T-helper 2 cell treated with Interferon-gamma antibody and Interleukin-4, amounts not matched to agents 100 ng/mL and 5 ng/mL, for 36 hours (primary cell): ENCODE measurements around the gene GPAT3. TPM values are rescaled to one million over a fixed set of nuclear protein-coding genes. Genes with fewer than 3 reads are reported as not detected.

ENCODE experiments used
- intact Hi-C: fragments of 100-400 bp; cut with micrococcal nuclease; formaldehyde crosslinking; loops from one replicate; pipeline ENCODE4 v1.15.1; 2023
- total RNA-seq: library from RNA; stranded (reverse); gene quantifications from 2 replicates; pipeline ENCODE4 v1.2.3, GENCODE V29; 2022

The GPAT3 gene
- total RNA-seq, 1 donor from 2014 or later, result 10.3 TPM

DNA sequence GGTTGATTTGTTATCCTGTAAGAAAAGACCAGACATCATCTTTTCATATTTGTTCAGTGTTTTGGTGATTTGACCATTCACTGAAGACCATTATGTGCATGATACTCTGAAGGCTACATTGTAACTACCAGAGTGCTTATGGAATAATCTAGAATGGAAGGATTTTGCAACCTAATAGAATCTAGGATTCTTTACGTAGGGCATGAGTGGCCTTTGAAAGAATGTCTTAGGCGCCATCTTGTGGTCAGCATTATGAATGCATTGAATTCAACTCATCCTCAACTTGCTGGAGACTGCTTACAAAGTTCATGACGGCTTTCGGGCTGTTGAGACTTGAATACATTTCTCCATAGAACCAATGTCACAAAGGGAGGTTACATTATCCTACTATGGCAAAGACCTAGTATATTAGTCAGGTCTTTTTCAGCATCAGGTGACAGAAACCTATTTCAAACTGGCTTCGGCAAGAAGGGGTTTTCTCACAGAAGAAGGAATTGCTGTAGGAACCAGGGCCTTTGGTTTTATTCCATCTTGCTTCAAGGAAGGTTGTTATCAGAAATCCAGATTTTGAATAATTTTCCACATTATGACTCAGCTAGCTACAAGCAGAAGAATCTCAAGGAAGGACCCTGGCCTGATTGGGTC is 104.1 kb downstream of the GPAT3 start:
- intact Hi-C loops, result loop anchor here (1.0 to 5.0 kb wide), 3 partner anchors 131 to 278 kb away; no protein-coding TSS in a partner anchor

DNA sequence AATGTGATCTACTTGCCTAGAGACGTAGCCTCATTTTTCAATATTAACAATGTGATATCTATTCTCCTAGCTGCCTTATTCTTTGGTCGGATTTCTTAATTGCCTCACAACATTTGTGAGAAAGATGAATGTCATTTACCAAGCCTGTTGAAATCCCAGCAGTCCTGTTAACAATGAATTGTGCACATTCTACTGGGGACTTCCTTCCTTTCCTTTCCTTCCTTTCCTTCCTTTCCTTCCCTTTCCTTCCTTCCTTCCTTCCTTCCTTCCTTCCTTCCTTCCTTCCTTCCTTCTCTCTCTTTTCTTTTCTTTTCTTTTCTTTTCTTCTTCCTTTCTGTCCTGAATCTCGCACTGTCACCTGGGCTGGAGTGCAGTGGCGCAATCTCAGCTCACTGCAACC is 107.1 kb downstream of the GPAT3 start:
- intact Hi-C loops, result loop anchor here (5.0 kb wide), 1 partner anchor 281 kb away; no protein-coding TSS in a partner anchor

DNA sequence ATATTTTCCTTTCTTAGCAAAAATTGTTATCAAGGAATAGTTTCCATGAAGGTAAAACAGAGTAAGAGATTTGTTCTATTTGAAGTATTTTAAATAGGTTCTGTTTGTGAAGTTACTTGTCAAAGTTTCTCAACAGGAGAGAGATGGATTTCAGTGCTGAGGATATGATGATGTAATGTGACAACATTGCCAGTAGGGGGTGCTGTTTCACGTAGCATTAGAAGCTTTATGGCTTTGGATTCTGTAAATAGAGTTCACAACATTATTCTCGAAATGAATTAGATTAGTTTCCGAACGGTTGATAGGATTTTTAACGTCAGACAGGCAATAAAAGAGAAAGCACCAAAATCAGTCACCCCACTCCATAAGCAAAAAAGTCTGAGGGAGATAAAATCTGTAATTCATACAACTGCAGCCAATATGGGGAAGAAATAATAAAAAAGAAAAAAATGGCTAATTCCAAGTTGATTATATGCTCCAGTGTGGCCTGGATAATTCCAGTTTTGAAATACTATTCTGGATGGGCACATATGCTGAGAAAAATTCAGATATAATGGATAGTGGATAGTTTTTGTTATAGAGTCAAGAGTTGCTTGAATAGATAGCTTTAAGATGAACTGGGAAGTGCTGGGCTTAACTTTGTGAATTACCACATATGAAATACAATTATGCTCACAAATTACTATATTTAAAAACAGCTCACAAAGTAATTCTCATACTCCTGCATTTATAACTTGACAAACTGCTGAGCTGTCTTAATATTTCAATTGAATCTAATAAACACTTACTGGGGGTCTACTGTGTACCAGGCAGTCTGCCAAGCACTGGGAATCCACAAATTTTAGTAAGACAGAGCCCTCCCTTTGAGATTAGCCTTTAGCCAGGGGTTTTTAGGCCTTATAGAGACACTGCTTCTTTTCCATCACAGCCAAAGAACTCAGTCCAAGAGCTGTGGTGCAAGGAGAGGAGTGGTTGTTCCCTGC is 109.1 kb downstream of the GPAT3 start:
- intact Hi-C loops, result loop anchor here (1.0 to 5.0 kb wide), 2 partner anchors 283 to 859 kb away; no protein-coding TSS in a partner anchor

DNA sequence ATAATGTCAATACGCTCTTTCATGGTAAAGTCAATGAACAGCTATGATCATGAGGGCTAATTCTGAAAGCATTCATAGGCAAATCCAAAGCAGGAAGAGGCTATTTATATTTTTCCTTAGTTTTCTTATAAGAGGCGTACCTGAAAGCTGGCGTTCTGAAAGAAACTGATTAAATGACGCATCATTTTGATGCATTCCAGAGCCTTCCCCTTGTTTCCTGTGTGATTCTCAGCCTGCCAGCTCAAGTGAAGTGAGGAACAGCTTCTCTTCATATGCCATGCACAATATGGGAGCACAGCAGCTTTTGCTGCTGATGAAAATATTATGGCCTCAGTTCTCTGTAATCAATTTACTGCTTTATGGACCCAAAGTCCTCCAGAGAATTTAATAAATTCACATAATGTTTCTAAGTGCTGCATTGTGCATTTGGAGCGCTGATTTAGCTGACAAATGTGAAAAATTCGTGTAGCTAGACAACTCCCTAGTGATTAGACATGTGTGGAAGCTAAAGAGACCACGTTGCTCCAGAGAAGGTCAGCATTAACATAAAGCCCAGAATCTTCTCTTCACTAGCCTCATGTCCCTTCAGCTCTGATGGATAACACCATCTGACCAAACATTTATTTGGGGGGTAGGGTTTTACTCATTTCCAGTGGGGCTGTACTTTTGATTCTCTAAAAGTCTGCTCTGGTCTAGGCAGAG is 110.8 kb downstream of the GPAT3 start:
- intact Hi-C loops, result no loop called here

DNA sequence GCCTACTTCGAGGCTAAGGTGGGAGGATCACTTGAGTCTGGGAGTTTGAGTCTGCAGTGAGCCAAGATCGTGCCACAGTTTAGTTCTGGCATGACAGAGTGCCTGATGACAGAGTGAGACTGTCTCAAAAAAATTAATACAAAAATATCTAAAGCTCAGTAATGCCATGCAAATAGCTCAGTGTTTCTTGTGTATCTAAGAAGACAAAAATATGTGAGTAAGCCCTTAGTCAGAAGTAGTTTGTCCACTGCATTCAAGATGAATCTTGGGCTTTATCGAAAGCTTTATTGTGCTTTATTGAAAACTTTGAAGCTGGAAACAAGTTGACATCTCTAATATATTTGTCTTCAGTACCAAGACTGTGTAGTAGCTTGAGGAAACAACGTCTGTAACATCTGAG is 115.9 kb downstream of the GPAT3 start:
- intact Hi-C loops, result no loop called here

Other genes with a start within 250 kb of the GPAT3 start
- gene HPSE, start 201.3 kb upstream of the GPAT3 start, total RNA-seq, result 10.4 and 10.6 TPM in 2 replicates
- gene HELQ, start 80.3 kb upstream of the GPAT3 start, total RNA-seq, result 14.5 TPM in 2 replicates
- gene MRPS18C, start 80.0 kb upstream of the GPAT3 start, total RNA-seq, result 69.6 and 72.4 TPM in 2 replicates
- 15.4 and 17.5 TPM in 2 replicates for gene ABRAXAS1, start 51.0 kb upstream of the GPAT3 start, total RNA-seq